GM21786 (cell line): ENCODE data around the gene NFIX.

Source experiments
- ATAC-seq: cut with Tn5 transposase; IDR thresholded peaks from one replicate; pipeline ENCODE4 v1.9.1; 2021; ENCODE audit not compliant: unreplicated experiment

The NFIX gene

DNA sequence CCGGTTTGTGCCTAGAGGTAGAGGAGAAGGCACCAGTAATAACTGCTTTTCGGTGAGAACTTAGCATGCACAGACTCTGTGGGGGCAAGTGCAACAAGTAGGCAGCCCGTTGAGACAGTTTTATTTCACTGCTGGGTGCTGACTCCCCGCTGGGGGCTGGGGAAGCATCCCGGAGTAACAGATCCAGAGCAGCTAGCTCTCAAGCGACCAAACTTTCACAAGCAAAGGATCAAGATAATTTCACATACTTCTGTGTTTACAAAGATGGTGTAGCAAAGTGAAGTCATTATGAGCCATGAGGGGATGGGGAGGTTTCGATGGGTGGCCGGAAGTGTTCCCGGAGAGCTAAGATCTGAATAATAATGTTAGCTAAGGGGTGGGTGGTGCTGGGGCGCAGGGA, 125.5 kb downstream of the NFIX start:
- no peak for ATAC-seq

DNA sequence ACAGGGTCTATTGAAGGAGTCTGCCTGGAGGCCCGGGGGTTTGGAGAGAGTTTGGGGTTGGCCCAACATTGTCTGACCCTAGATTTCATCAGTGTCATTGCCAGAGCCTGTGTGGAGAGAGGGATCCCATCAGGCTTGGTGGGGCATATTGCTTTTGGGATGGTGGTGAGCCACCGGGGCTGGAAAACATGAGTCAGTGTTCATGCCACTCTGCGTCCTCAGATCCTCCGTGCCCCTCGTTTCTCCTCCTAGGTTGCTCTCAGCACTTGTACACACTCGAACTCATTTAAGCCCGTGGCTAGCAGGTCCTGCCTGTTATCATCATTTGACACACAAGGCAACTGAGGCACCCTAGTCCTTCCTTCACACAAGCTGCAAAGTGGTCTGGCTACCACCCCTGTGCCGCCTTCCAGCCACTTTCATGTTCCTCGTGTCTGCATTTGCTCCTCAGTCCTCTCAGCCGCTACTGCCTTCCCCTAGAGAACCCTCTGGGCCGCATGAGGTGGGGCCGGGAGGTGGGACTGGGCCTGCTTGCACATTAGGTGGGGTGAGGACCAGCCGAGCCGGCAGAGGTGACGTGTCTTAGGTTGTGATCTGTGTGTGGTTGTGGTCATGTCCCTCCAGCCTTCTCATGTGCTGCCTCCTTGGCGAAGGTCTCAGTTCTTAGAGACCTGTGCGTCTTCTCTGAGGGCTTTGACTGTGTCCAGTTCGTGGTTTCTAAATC, 126.4 kb downstream of the NFIX start:
- no peak for ATAC-seq

DNA sequence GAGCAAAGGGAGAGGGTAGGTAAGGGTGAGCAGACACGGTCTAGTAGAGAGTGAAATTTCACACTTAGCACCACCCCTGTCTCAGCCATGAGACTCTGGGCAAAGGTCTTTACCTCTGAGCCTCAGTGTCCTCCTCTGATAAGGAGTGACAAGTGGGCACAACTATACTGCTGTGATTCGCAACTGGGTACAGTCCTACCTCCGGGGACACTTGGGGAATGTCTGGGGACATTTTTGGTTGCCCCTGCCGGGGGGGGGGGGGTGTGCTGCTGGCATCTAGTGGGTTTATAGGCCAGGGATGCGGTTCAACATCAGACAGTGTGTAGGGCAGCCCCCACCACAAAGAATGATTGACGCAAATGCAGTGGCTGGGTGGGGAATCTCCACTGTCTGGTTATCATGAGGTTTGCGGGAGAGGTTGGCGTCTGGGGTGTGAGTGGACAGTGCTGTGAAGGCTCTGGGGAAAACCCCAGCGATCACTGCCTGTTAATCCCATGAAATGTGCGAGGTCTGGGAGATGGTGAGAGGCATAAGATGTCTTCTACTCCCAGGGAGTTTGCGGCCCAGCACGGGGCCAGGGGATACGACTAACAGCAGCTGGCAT, 127.1 kb downstream of the NFIX start:
- no peak for ATAC-seq

DNA sequence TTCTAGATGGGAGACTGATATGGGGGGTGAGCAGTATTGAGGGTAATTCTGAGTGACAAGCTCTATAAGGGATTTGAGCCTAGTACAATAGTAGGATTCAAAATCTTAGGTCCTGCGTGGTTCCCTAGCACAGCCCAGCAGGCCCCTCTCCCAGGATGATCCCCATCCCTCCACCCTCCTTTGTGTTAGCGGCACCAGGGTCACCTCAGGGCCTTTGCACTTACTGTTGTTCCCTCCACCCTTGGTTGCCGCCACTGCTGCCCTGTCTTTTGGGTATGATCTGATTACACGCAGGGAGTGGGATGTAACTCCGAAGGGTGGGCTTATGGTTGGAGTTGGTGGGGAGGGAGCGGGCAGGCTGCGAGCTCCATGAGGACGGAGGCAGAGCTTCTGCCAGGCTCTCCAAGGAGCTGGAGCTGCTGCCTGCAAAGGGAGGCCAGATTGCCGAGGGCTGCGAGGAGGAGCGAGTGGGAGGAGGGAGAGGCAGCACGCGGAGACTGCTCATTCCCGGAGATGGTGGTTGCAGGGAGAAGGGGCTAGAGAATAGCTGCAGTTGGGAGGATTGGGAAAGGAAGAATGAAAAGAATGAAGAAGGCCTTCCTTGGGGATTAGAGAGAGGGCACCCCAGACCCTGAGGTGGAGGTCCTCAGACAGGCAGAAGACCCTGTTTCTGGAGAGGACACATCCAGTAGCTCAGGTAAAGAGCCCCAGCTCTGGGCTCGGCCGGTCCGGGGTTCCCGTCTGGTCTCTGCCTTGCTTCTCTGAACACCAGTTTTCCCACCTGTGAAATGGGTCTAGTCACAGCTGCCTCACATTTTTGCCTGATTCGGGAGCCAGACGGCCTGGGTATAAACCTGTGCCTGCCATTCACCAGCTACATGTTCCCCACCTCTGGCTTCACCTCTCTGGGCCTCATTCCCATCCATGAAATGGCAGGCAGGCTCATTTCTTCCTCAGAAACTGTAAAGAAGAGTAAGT, 128.0 kb downstream of the NFIX start:
- ATAC-seq, result no peak

DNA sequence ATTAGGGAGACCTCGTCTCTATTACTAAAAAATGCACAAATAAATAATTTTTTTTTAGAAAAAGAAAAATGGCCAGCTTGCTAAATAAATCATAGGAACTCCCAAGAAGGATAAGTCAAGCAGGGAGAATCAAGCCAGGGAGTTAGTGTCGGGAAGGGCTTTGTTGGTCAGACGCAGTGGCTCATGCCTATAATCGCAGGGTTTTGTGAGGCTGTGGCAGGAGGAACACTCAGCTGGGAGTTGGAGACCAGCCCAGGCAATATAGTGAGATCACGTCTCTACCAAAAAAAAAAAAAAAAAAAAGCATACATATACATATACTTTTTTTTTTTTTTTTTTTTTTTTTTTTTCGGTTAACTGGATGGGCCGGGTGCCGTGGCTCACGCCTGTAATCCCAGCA, 131.8 kb downstream of the NFIX start:
- no peak for ATAC-seq

DNA sequence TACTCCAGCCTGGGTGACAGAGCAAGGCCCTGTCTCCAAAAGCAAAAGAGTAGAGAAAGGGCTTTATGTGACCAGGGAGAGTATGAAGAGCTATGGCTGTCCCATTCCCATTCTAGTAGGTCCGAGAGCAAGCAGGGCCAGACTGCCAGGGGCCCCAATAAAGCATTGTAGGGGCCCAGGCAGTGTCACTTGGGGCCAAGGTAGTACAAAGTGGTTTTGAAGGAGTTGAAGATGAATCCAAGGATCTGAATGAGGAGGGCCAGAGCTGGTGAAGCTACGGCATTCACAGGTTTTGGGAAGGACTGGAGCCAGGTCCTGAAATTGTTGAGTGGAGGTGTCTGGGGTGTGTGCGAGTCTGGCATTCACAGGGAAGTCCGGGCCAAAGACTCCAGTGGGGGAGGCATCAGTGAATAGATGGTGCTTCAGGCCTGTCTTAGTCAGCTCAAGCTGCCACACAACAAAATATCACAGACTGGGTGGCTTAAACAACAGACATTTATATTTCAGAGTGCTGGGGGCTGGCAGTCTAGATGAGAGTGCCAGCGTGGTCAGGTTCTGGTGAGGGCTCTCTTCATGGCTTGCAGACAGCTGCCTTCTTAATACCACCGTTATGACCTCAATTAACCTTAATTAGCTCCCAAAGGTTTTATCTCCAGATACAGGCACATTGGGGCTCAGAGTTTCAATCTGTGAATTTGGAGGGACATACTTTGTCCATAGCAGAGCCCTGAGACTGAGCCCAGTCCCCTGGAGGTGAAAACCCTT, 132.7 kb downstream of the NFIX start:
- ATAC-seq, result no peak

DNA sequence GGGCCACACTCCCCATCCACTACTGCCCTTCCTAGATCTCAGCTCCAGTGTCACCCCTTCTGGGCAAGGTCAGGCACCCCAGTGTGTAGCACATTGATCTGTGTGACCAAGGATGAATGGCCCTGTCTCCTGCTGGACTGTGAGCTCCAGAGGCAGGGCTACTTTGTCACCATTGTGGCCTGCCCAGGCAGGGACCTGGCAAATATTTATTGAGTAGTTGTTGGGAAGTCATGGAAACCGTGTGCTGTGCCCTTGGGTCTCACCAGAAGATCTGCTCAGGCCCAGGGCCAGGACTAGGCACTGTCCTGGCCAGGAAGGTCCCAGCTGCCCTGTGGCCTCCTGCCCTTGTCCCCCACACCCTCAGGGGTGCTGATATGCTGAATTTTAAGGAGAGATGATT, 133.3 kb downstream of the NFIX start:
- no peak for ATAC-seq

DNA sequence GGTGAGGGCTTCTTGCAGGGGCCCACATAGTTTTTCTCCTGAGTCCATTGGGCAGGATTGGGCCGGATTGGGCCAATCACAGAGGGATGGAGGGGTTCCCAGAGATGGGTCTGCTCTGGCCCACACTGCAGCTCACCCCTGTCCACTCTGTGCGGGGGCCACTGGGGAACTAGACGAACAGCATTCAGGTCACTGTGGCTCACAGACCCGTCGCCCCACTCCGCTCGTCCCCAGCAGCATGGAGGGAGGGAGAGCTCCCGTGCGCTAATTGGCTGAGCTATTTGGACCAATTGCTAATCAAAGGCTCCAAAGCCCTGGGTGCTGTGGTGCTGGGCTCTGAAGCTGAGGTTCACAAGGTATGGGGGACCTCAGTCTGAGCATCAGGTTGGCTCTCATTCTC, 134.1 kb downstream of the NFIX start:
- no peak for ATAC-seq

DNA sequence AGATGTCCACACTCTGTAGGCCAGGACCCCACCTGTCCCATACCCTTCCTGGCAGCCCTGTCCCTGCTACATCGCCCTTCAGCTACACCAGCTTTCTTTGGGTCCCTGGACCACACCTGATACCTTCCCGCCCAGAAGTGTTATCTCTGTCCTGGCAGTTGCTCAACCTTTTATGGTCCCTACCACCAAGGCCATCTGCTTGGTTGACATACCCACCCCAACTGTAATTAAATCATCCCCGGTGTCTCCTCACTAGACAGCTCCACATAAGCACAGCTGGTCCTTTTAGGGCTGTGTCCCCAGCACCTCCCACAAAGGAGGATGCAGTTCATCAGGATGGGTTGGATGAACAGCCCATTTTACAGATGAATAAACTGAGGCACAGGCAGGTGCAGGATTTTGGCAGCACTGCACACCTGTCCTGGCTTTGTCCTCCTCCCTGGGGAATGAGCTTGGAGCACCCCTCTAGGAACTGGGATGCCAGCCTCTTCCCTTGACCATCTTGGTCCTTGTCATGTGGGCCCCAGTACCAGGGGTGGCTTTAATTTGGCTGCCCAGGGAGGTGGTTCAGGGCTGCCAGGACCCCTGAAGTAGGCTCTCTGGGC, 135.7 kb downstream of the NFIX start:
- no peak for ATAC-seq

DNA sequence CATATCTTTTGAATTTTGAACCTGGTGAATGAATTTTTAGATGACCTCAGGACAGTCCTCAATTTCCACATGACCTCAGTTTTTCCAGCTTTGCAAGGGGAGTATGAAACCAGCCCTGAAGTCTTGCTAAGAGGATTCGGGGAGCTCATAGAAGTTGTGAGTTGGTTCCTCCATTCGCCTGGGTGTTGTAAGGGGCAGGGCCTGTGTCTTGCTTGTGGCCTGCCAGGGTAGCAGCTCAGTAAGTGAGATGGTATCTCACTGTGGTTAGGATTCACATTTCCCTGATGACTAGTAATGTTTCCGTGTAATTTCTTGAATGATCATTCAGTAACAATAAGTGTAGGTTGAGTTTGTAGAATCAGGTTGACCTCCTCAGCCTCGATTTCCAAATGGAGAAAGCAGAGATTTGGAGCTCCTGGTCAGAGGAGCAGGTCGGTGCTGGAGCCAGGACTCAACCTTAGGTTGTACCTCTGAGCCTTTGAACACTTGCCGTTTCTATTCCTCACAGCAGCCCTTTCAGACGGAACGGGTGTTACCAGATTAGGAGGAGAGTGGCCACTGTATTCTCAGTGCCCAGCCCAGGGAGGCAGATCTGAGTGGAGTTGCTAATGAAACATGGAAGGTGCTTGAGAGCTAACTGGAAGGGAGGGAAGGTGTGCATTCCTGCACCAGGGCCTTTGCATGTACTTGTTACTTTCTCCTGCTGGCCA, 137.4 kb downstream of the NFIX start:
- no peak for ATAC-seq

DNA sequence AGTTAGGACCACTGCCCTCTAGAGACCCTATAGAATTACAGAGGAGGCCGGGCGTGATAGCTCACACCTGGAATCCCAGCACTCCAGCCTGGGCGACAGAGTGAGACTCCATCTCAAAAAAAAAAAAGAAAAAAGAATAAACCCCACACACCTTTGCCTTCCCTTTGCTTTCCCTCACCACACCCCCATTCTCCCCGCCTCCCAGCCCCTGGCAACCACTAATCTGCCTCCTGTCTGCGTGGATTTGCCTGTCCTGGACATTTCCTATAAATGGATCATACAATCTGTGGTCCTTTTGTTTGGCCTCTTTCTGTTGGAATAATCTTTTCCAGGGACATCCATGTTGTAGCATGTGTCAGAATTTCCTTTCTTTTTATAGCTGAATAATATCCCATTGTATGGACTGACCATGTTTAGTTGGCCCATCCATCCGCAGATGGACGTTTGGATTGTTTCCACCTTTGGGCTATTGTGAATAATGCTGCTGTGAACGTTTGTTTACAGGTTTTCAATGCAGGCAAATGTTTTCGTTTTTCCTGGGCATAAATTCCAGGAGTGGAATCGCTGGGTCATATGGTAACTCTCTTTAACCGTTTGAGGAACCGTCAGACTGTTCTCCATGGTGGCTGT, 138.1 kb downstream of the NFIX start:
- ATAC-seq, result no peak

DNA sequence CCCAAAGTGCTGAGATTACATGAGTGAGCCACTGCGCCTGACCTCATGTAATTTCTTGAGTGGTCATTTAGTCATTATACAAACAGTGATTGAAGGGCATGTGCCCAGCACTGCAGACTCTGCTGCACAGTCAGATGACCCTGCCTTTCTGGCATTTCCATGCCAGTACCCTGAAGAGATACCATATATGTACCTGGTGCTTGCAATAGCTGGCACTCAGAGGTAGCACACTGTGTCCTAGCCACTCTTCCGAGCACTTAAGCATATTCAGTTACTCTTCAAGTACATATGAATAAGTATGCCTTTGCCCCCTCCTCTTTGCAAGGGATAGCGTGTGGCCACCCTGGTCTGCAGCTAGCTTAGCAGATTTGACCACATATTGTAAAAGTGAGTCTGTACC, 139.4 kb downstream of the NFIX start:
- ATAC-seq, result no peak

DNA sequence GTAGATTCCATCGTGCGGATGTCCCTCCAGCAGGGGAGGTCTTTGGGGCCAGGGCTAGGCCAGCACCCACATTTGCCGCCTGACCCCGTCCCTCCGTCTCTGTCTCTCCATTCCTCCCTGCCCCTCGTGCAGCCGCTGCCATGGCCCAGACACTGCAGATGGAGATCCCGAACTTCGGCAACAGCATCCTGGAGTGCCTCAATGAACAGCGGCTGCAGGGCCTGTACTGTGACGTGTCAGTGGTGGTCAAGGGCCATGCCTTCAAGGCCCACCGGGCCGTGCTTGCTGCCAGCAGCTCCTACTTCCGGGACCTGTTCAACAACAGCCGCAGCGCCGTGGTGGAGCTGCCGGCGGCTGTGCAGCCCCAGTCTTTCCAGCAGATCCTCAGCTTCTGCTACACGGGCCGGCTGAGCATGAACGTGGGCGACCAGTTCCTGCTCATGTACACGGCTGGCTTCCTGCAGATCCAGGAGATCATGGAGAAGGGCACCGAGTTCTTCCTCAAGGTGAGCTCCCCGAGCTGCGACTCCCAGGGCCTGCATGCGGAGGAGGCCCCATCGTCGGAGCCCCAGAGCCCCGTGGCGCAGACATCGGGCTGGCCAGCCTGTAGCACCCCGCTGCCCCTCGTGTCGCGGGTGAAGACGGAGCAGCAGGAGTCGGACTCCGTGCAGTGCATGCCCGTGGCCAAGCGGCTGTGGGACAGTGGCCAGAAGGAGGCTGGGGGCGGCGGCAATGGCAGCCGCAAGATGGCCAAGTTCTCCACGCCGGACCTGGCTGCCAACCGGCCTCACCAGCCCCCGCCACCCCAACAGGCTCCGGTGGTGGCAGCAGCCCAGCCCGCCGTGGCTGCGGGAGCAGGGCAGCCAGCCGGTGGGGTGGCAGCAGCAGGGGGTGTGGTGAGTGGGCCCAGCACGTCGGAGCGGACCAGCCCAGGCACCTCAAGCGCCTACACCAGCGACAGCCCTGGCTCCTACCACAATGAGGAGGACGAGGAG, 140.1 kb downstream of the NFIX start:
- no peak for ATAC-seq

DNA sequence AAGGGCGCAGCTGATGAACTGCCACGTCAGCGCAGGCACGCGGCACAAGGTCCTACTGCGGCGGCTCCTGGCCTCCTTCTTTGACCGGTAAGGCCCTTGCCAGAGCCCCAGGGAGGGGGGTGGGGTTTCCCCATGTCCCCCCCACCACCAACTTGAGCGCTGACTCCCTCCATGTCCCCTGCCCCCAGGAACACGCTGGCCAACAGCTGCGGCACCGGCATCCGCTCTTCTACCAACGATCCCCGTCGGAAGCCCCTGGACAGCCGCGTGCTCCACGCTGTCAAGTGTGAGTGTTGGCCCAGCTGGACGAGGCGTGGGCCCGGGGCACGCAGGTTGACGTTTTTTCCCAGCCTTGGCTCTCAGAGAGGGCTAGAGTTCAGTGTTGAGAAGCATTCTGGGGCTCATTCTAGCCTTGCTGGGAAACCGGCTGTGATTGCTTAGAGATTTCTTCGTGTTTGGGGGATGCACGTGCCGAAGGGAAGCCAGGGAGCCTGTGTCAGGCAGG, 142.1 kb downstream of the NFIX start:
- no peak for ATAC-seq

DNA sequence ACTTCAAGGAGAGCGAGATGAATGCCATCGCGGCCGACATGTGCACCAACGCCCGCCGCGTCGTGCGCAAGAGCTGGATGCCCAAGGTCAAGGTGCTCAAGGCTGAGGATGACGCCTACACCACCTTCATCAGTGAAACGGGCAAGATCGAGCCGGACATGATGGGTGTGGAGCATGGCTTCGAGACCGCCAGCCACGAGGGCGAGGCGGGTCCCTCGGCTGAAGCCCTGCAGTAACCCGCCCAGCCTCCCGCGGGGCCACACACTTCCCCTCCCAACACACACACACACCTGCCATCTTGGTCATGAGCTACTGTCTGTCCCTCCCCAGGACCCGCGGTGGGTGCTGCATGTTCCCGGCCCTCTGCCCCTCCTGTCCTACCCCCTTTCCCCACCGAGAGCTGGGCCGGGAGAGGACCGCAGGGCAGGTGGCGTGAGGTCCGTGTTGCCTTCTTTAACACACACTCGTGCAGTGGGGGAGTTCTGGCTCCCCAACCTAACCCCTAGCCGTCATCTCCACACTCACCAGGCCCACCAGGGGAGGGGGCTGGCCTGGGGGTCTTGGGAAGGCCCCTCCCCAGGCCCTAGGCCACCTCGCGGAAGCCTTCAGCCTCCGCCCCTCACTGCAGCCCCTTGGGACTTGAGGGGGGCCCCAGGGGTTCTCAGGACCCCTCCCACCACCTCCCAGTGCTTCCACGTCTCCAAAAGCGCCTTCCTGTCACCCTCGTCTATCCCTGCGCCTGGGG, 143.1 kb downstream of the NFIX start:
- ATAC-seq, result no peak

DNA sequence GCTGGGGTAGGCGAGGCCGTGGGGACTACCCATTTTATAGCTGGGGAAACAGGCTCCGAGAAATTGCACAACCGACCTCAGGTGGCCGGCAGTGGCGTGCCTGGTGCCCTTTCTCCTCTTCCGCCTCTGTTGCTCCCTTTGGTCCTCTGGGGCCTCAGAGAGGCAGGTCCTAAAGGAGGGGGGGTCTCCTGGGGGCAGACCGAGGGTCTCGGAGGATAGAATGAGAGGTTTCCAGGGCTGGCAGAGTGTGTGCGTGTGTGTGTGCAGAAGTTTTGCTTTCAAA, 143.6 kb downstream of the NFIX start:
- ATAC-seq, result no peak

DNA sequence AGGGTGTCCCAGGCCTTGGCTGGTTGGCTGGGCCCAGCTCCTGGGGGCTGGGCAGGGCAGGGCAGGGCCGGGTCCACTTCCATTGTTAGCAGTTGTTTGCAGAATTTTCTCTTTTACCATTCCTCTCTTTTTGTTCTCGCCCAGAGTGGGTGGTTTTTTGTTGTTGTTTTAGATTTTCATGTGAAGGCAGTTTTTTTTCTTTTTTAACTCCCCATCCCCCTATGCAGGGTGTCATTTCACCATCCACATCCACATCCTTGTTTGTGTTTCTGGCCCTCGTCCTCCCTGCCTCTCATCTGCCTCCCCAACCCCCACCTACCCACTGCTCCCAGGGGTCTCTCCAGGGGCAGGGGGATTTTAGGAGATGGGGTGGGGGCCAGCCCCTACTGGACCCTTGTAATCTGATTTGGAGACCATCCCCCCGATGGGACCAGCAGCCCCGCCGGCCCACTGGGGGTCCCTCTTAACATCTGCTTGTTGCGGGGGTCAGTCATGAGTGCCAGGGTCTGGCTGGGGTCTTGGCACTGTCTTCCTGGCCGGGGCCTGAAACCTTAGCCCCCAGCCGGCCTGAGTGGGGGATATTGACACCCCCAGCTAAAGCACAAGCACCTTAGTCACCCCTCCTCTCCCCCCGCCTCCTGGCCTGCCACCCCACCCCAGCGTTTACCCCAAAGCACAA, 144.5 kb downstream of the NFIX start:
- ATAC-seq, result no peak
